IMR-90 (cell line): ENCODE data around the gene CNTN5. TPM values are rescaled to one million over a fixed set of nuclear protein-coding genes. Genes with fewer than 3 reads are reported as not detected.

Source experiments
- ATAC-seq: fragments of 200-7000 bp; cut with Tn5 transposase; 2 replicates; pipeline ENCODE4 v1.9.1; 2020; ENCODE audit warnings: low read depth, mild to moderate bottlenecking, moderate library complexity
- BruUV-seq: library from RNA; stranded (reverse); fragments of 400-500 nt; replicated peaks from 2 replicates; lab custom pipeline; 2021; lab: Mats Ljungman, UMichigan
- CTCF ChIA-PET: fragments of 300-600 bp; formaldehyde crosslinking; extraction: SDS; loops from one replicate; lab custom pipeline; 2021; ENCODE audit warnings: antibody characterized with exemption; lab: Yijun Ruan, JAX
- POLR2A ChIA-PET: fragments of 300-600 bp; sonication (Branson Sonifier 250); formaldehyde crosslinking; loops from one replicate; lab custom pipeline; 2022; ENCODE audit warnings: antibody characterized with exemption; ENCODE audit not compliant: unreplicated experiment; lab: Charles Lee
- DNase-seq: peaks from one replicate; pipeline ENCODE4 v3.0.0; 2013
- H2AFZ ChIP-seq: replicated peaks from 2 replicates; pipeline ENCODE3; 2013; ENCODE audit warnings: low read length, mild to moderate bottlenecking; ENCODE audit not compliant: poor library complexity
- H2AK5ac ChIP-seq: 2 replicates; pipeline ENCODE4 v1.6.1; 2013; ENCODE audit warnings: low read depth, low read length, inconsistent platforms
- H2AK9ac ChIP-seq: replicated peaks from 2 replicates; pipeline ENCODE3; 2013; ENCODE audit warnings: mild to moderate bottlenecking, low read depth, low read length, moderate library complexity; ENCODE audit not compliant: poor library complexity
- H2BK120ac ChIP-seq: 2 replicates; pipeline ENCODE4 v1.6.1; 2013; ENCODE audit warnings: low read depth, low read length, inconsistent platforms
- H2BK15ac ChIP-seq: 3 replicates; pipeline ENCODE4 v1.6.1; 2013; ENCODE audit warnings: low read depth, low read length, inconsistent platforms
- H2BK20ac ChIP-seq: 2 replicates; pipeline ENCODE4 v1.6.1; 2013; ENCODE audit warnings: low read depth, mild to moderate bottlenecking, inconsistent platforms, low read length, moderate library complexity
- H2BK5ac ChIP-seq: 2 replicates; pipeline ENCODE4 v1.6.1; 2013; ENCODE audit warnings: mild to moderate bottlenecking, low read depth, low read length, inconsistent platforms; ENCODE audit not compliant: poor library complexity, severe bottlenecking
- H3K14ac ChIP-seq: replicated peaks from 2 replicates; pipeline ENCODE4 v1.6.1; 2013; ENCODE audit warnings: low read depth, low read length, inconsistent platforms
- H3K18ac ChIP-seq: 2 replicates; pipeline ENCODE4 v1.6.1; 2013; ENCODE audit warnings: low read depth, low read length, control low read depth
- H3K23ac ChIP-seq: 2 replicates; pipeline ENCODE4 v1.6.1; 2013; ENCODE audit warnings: low read depth, low read length, inconsistent platforms
- H3K27ac ChIP-seq: 2 replicates; pipeline ENCODE4 v1.5.1; 2013; ENCODE audit warnings: mild to moderate bottlenecking, control low read depth, low read length; ENCODE audit not compliant: insufficient read depth
- H3K27me3 ChIP-seq: 2 replicates; pipeline ENCODE4 v1.6.1; 2013; ENCODE audit warnings: low read length; ENCODE audit not compliant: control insufficient read depth, insufficient read depth
- H3K36me3 ChIP-seq: 2 replicates; pipeline ENCODE4 v1.6.1; 2013; ENCODE audit warnings: low read length, mixed read lengths; ENCODE audit not compliant: control insufficient read depth, insufficient read depth
- H3K4ac ChIP-seq: 2 replicates; pipeline ENCODE4 v1.6.1; 2013; ENCODE audit warnings: low read depth, low read length, inconsistent platforms
- H3K4me1 ChIP-seq: 2 replicates; pipeline ENCODE4 v1.6.1; 2013; ENCODE audit warnings: low read length, mixed read lengths; ENCODE audit not compliant: control insufficient read depth, insufficient read depth
- H3K4me2 ChIP-seq: 2 replicates; pipeline ENCODE4 v1.6.1; 2013; ENCODE audit warnings: low read depth, mild to moderate bottlenecking, control low read depth, low read length, moderate library complexity
- H3K4me3 ChIP-seq: 2 replicates; pipeline ENCODE4 v1.5.1; 2013; ENCODE audit warnings: low read depth, mild to moderate bottlenecking, control low read depth, low read length, moderate library complexity; ENCODE audit not compliant: insufficient read depth
- H3K56ac ChIP-seq: 2 replicates; pipeline ENCODE4 v1.6.1; 2013; ENCODE audit warnings: low read length, inconsistent platforms; ENCODE audit not compliant: insufficient read depth; ENCODE audit errors: extremely low read depth
- H3K79me1 ChIP-seq, 2 experiments: 2 replicates each; pipeline ENCODE4 v1.6.1; 2013; ENCODE audit warnings: low read length in 2 of 2, inconsistent platforms in 1 of 2, low read depth in 1 of 2
- H3K9ac ChIP-seq: 2 replicates; pipeline ENCODE4 v1.6.1; 2013; ENCODE audit warnings: low read depth, low read length, control low read depth
- H3K9me1 ChIP-seq: 2 replicates; pipeline ENCODE4 v1.6.1; 2013; ENCODE audit warnings: low read length, inconsistent platforms; ENCODE audit not compliant: insufficient read depth
- H3K9me3 ChIP-seq: 2 replicates; pipeline ENCODE4 v1.6.1; 2013; ENCODE audit warnings: low read length; ENCODE audit not compliant: control insufficient read depth, insufficient read depth
- H4K20me1 ChIP-seq: 2 replicates; pipeline ENCODE4 v1.6.1; 2013; ENCODE audit warnings: low read length, inconsistent platforms; ENCODE audit not compliant: insufficient read depth
- H4K5ac ChIP-seq: 2 replicates; pipeline ENCODE4 v1.6.1; 2013; ENCODE audit warnings: mild to moderate bottlenecking, low read depth, low read length, control low read depth
- H4K8ac ChIP-seq, 2 experiments: 2 replicates each; pipeline ENCODE4 v1.6.1; 2013; ENCODE audit warnings: low read depth in 2 of 2, low read length in 2 of 2, control low read depth in 1 of 2, inconsistent platforms in 1 of 2
- H4K91ac ChIP-seq: 2 replicates; pipeline ENCODE4 v1.6.1; 2013; ENCODE audit warnings: low read depth, low read length, inconsistent platforms; ENCODE audit not compliant: insufficient read depth
- BHLHE40 ChIP-seq: fragments of 150-350 bp; IDR thresholded peaks from 2 replicates; pipeline ENCODE4 v1.6.1; 2016; ENCODE audit warnings: mild to moderate bottlenecking, low read depth, low read length
- CEBPB ChIP-seq: IDR thresholded peaks from 2 replicates; pipeline ENCODE4 v1.6.1; 2012; ENCODE audit warnings: low read depth, low read length, improper control_type of control experiment
- CHD1 ChIP-seq: IDR thresholded peaks from 2 replicates; pipeline ENCODE4 v1.6.1; 2012; ENCODE audit warnings: low read depth, low read length, improper control_type of control experiment
- FOS ChIP-seq: fragments of 150-350 bp; IDR thresholded peaks from 2 replicates; pipeline ENCODE4 v1.6.1; 2016; ENCODE audit warnings: low read depth, low read length
- MAFK ChIP-seq: IDR thresholded peaks from 2 replicates; pipeline ENCODE4 v1.6.1; 2012; ENCODE audit warnings: low read depth, low read length, improper control_type of control experiment
- MAZ ChIP-seq: IDR thresholded peaks from 2 replicates; pipeline ENCODE4 v1.6.1; 2012; ENCODE audit warnings: low read depth, mild to moderate bottlenecking, low read length, improper control_type of control experiment, moderate library complexity, borderline replicate concordance
- MXI1 ChIP-seq: IDR thresholded peaks from 2 replicates; pipeline ENCODE4 v1.6.1; 2012; ENCODE audit warnings: low read depth, mild to moderate bottlenecking, low read length, moderate library complexity, borderline replicate concordance
- NFE2L2 ChIP-seq: fragments of 150-350 bp; IDR thresholded peaks from 2 replicates; pipeline ENCODE4 v1.6.1; 2016; ENCODE audit warnings: low read depth, mild to moderate bottlenecking, low read length
- POLR2A ChIP-seq: IDR thresholded peaks from 2 replicates; pipeline ENCODE4 v1.6.1; 2012; ENCODE audit warnings: mild to moderate bottlenecking, low read depth, low read length
- RAD21 ChIP-seq: IDR thresholded peaks from 2 replicates; pipeline ENCODE4 v1.6.1; 2012; ENCODE audit warnings: low read length, improper control_type of control experiment
- RCOR1 ChIP-seq: IDR thresholded peaks from 2 replicates; pipeline ENCODE4 v1.6.1; 2012; ENCODE audit warnings: mild to moderate bottlenecking, low read length, improper control_type of control experiment; ENCODE audit not compliant: insufficient replicate concordance
- RFX5 ChIP-seq: IDR thresholded peaks from 2 replicates; pipeline ENCODE4 v1.8.0; 2012; ENCODE audit warnings: low read depth, mild to moderate bottlenecking, low read length, moderate library complexity
- SMC3 ChIP-seq: fragments of 150-350 bp; IDR thresholded peaks from 2 replicates; pipeline ENCODE4 v1.6.1; 2016; ENCODE audit warnings: low read depth, mild to moderate bottlenecking, antibody characterized with exemption, low read length, moderate library complexity
- WGBS, 2 experiments: methylation state at CpG; one replicate each; pipeline versions ENCODE4 v1.1.5 to v1.1.7; 2013; ENCODE audit warnings: missing lambda C conversion rate in 2 of 2; ENCODE audit not compliant: insufficient read length in 1 of 2; ENCODE audit errors: extremely low coverage in 2 of 2; 5-methylcytosine and 5-hydroxymethylcytosine counted together
- dilution Hi-C: fragments of 300-500 bp; cut with HindIII; formaldehyde crosslinking; loops from one replicate; pipeline ENCODE4 v1.14.3; 2018; ENCODE audit warnings: low sequenced_read_pairs; ENCODE audit not compliant: unreplicated experiment
- in situ Hi-C: fragments of 300-500 bp; cut with MboI; formaldehyde crosslinking; loops from 3 replicates; pipeline ENCODE4 v1.14.3; 2019; ENCODE audit warnings: low sequenced_read_pairs, inconsistent platforms, mixed read lengths
- intact Hi-C: fragments of 100-400 bp; cut with micrococcal nuclease; formaldehyde crosslinking; loops from 2 replicates; pipeline ENCODE4 v1.10.0; 2022
- polyA plus RNA-seq, 3 experiments: library from polyadenylated mRNA; depleted of rRNA; stranded (reverse); fragments of >200 nt; gene quantifications; 2 replicates each; pipeline ENCODE4 v1.2.3, GENCODE V29; 2012; ENCODE audit warnings: low replicate concordance in 1 of 3
- total RNA-seq: library from RNA; depleted of rRNA; stranded (reverse); fragments of >200 nt; gene quantifications from 2 replicates; pipeline ENCODE4 v1.2.3, GENCODE V29; 2012
- TF ChIP-seq, protein P1 (sequence below): fragments of 150-350 bp; IDR thresholded peaks from 2 replicates; pipeline ENCODE4 v1.6.1; 2016; ENCODE audit warnings: low read depth, mild to moderate bottlenecking, low read length, moderate library complexity, borderline replicate concordance
- TF ChIP-seq, protein P2 (sequence below): conservative IDR thresholded peaks from 2 replicates; pipeline ENCODE4 v1.5.1; 2012; ENCODE audit warnings: mild to moderate bottlenecking, low read depth, low read length, improper control_type of control experiment
- TF ChIP-seq, protein P3 (sequence below): fragments of 150-350 bp; IDR thresholded peaks from 2 replicates; pipeline ENCODE4 v1.6.1; 2017; ENCODE audit warnings: mild to moderate bottlenecking, antibody characterized with exemption, low read length, low read depth

The CNTN5 gene
- total and polyA plus RNA-seq, 2 of the 4 experiments (the other 2 are of a cell fraction): not detected

DNA sequence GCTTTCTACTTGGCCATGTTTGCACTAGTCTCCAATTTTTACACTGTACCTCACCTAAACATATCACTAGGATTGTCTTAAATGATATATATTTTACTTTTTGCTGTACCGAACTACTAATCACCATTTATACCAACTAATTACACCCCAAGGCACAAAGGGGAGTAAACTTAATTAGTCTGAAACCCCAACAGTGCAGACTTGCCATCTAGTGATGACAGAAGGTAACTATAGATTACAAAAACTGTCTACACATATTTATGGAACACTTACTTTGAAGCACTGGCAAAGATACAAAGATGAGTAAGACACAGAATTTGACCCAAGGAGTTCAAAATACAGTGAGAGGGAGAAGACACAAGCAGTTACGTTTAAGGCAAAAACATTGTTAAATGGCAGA, 139.7 kb downstream of the CNTN5 start:
- no peak for TF ChIP-seq RAD21
- no peak for TF ChIP-seq FOS
- TF ChIP-seq, protein P1, sequence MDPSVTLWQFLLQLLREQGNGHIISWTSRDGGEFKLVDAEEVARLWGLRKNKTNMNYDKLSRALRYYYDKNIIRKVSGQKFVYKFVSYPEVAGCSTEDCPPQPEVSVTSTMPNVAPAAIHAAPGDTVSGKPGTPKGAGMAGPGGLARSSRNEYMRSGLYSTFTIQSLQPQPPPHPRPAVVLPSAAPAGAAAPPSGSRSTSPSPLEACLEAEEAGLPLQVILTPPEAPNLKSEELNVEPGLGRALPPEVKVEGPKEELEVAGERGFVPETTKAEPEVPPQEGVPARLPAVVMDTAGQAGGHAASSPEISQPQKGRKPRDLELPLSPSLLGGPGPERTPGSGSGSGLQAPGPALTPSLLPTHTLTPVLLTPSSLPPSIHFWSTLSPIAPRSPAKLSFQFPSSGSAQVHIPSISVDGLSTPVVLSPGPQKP: no peak
- TF ChIP-seq MXI1: no peak
- TF ChIP-seq POLR2A: no peak
- TF ChIP-seq, protein P2, sequence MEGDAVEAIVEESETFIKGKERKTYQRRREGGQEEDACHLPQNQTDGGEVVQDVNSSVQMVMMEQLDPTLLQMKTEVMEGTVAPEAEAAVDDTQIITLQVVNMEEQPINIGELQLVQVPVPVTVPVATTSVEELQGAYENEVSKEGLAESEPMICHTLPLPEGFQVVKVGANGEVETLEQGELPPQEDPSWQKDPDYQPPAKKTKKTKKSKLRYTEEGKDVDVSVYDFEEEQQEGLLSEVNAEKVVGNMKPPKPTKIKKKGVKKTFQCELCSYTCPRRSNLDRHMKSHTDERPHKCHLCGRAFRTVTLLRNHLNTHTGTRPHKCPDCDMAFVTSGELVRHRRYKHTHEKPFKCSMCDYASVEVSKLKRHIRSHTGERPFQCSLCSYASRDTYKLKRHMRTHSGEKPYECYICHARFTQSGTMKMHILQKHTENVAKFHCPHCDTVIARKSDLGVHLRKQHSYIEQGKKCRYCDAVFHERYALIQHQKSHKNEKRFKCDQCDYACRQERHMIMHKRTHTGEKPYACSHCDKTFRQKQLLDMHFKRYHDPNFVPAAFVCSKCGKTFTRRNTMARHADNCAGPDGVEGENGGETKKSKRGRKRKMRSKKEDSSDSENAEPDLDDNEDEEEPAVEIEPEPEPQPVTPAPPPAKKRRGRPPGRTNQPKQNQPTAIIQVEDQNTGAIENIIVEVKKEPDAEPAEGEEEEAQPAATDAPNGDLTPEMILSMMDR: no peak
- TF ChIP-seq BHLHE40: no peak
- TF ChIP-seq MAZ: no peak
- no peak for TF ChIP-seq CEBPB
- no peak for TF ChIP-seq SMC3
- TF ChIP-seq NFE2L2: no peak
- TF ChIP-seq, protein P3, sequence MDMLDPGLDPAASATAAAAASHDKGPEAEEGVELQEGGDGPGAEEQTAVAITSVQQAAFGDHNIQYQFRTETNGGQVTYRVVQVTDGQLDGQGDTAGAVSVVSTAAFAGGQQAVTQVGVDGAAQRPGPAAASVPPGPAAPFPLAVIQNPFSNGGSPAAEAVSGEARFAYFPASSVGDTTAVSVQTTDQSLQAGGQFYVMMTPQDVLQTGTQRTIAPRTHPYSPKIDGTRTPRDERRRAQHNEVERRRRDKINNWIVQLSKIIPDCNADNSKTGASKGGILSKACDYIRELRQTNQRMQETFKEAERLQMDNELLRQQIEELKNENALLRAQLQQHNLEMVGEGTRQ: no peak
- TF ChIP-seq RFX5: no peak
- no peak for TF ChIP-seq CHD1
- no peak for TF ChIP-seq RCOR1
- no peak for TF ChIP-seq MAFK
- H4K91ac ChIP-seq: no peak overlapping the region
- no CpG with 5 or more reads among the region's 2 CpGs for WGBS, 2 experiments
- H3K9me3 ChIP-seq: no peaks in the 10 kb centered on the region
- H2BK15ac ChIP-seq: no peak overlapping the region
- ChIA-PET CTCF (no interaction called here), POLR2A (no interaction called here)
- H2AK9ac ChIP-seq: no peak overlapping the region
- no peak overlapping the region for H3K14ac ChIP-seq
- no peaks in the 10 kb centered on the region for H4K20me1 ChIP-seq
- intact Hi-C loops: no loop called here
- no peak overlapping the region for H3K18ac ChIP-seq
- ATAC-seq (no peak), DNase-seq (no peak)
- BruUV-seq: no TSS peak
- H4K5ac ChIP-seq: no peak overlapping the region
- no peaks in the 10 kb centered on the region for H3K9me1 ChIP-seq
- no peaks in the 10 kb centered on the region for H3K79me1 ChIP-seq
- no peaks in the 10 kb centered on the region for H3K36me3 ChIP-seq
- no peak overlapping the region for H2BK5ac ChIP-seq
- no peak overlapping the region for H3K4me3 ChIP-seq
- in situ Hi-C loops: no loop called here
- H2BK120ac ChIP-seq: no peak overlapping the region
- no peaks in the 10 kb centered on the region for H3K4me1 ChIP-seq
- no peak overlapping the region for H2AK5ac ChIP-seq
- dilution Hi-C loops: no loop called here
- H2AFZ ChIP-seq: no peak overlapping the region
- no peak overlapping the region for H3K56ac ChIP-seq
- no peak overlapping the region for H3K23ac ChIP-seq
- H3K9ac ChIP-seq: no peak overlapping the region
- no peak overlapping the region for H2BK20ac ChIP-seq
- H3K27me3 ChIP-seq: no peaks in the 10 kb centered on the region
- H3K27ac ChIP-seq: no peak overlapping the region
- no peak overlapping the region for H3K4ac ChIP-seq
- no peak overlapping the region for H3K4me2 ChIP-seq
- H4K8ac ChIP-seq: no peak overlapping the region
